Prostate gland (tissue), 2 donors: ENCODE data around the gene GH2. TPM values are rescaled to one million over a fixed set of nuclear protein-coding genes. Genes with fewer than 3 reads are reported as not detected.

Experiments used
- DNase-seq: peaks from one replicate; pipeline ENCODE4 v3.0.0-alpha.2; 2019; ENCODE audit warnings: low spot score
- H3K27ac ChIP-seq, 2 donors: fragments of 200-600 bp; sonication (generic); 2 replicates each; pipeline ENCODE4 v1.5.1; 2017 to 2019
- H3K27me3 ChIP-seq: fragments of 200-600 bp; sonication (generic); replicated peaks from 2 replicates; pipeline ENCODE4 v1.5.1; 2019; ENCODE audit not compliant: insufficient read depth
- H3K36me3 ChIP-seq, 2 donors: fragments of 200-600 bp; sonication (generic); 1 replicate in 1 of 2; 2 replicates in 1 of 2; pipeline versions ENCODE4 v1.5.1 to v1.8.1; 2017 to 2019
- H3K4me1 ChIP-seq: fragments of 200-600 bp; sonication (generic); replicated peaks from 2 replicates; pipeline ENCODE4 v1.5.1; 2019
- H3K4me3 ChIP-seq, 2 donors: fragments of 200-600 bp; sonication (generic); 2 replicates each; pipeline ENCODE4 v1.5.1; 2017 to 2019
- H3K9me3 ChIP-seq: fragments of 200-600 bp; sonication (generic); 2 replicates; pipeline ENCODE4 v1.5.1; 2017
- CTCF ChIP-seq, 4 experiments: fragments of 200-600 bp in 2 of 4; fragments of 450-650 bp in 2 of 4; sonication (generic) in 2 of 4; IDR thresholded peaks; 1 replicate in 3 of 4; 2 replicates in 1 of 4; pipeline ENCODE4 v1.5.1; 2016 to 2019; ENCODE audit warnings: antibody characterized with exemption in 4 of 4, mild to moderate bottlenecking in 2 of 4, moderate library complexity in 2 of 4
- POLR2A ChIP-seq: fragments of 450-650 bp; IDR thresholded peaks from one replicate; pipeline ENCODE4 v1.6.1; 2016; ENCODE audit warnings: antibody characterized with exemption, mild to moderate bottlenecking
- POLR2AphosphoS5 ChIP-seq: sonication (generic); formaldehyde crosslinking; IDR thresholded peaks from one replicate; pipeline ENCODE4 v1.6.1; 2017; ENCODE audit warnings: antibody characterized with exemption
- whole genome bisulfite sequencing: methylation state at CpG from one replicate; pipeline ENCODE4 v1.1.5; 2018; 5-methylcytosine and 5-hydroxymethylcytosine counted together
- intact Hi-C: fragments of 100-400 bp; cut with DNase I; formaldehyde crosslinking; loops from one replicate; pipeline ENCODE4 v1.14.2; 2022
- total RNA-seq, 2 donors: library from RNA; depleted of rRNA; stranded (reverse); fragments of >200 nt; gene quantifications; one replicate each; pipeline ENCODE4 v1.1.0, GENCODE V29; 2016

The GH2 gene
- total RNA-seq, 2 donors from 2014 or later = not detected

GRCh38 chr17:63838631-63839171, 43.0 kb downstream of the GH2 start:
- H3K4me1 ChIP-seq = peaks cover 40% of the 10 kb centered on the region
- peak overlapping the region; percentile 84 to 94 for H3K27ac ChIP-seq
- no peaks in the 10 kb centered on the region for H3K27me3 ChIP-seq
- TF ChIP-seq POLR2AphosphoS5 (peak; percentile 94), CTCF (IDR thresholded peaks at IDR 0.05) (no peak), POLR2A (peak; percentile 30)
- peak overlapping the region in 1 of 2 donors; percentile 13 for H3K4me3 ChIP-seq
- H3K36me3 ChIP-seq = peaks cover 14 to 17% of the 10 kb centered on the region in 2 donors
- WGBS = 12% methylated on average over 7 of the region's 7 CpGs
- peak; percentile 97 for DNase-seq
- H3K9me3 ChIP-seq = no peaks in the 10 kb centered on the region
- intact Hi-C loops = no loop called here

GRCh38 chr17:63837962-63838600, 43.7 kb downstream of the GH2 start:
- no peak for DNase-seq
- Histone ChIP-seq H3K27ac (peak overlapping the region; percentile 84 to 94), H3K4me3 (peak overlapping the region in 1 of 2 donors; percentile 13), H3K27me3 (no peaks in the 10 kb centered on the region), H3K9me3 (no peaks in the 10 kb centered on the region), H3K36me3 (peaks cover 14 to 23% of the 10 kb centered on the region in 2 donors), H3K4me1 (peaks cover 40% of the 10 kb centered on the region)
- 63% methylated on average over 5 of the region's 5 CpGs for WGBS
- intact Hi-C loops = no loop called here
- TF ChIP-seq CTCF (IDR thresholded peaks at IDR 0.05) = no peak
- TF ChIP-seq POLR2A = no peak
- no peak for TF ChIP-seq POLR2AphosphoS5

GRCh38 chr17:63837480-63837879, 44.3 kb downstream of the GH2 start:
- Histone ChIP-seq H3K4me3 (no peak overlapping the region), H3K27ac (peak overlapping the region; percentile 84 to 94), H3K9me3 (no peaks in the 10 kb centered on the region), H3K4me1 (peaks cover 40% of the 10 kb centered on the region), H3K27me3 (no peaks in the 10 kb centered on the region), H3K36me3 (peaks cover 19 to 29% of the 10 kb centered on the region in 2 donors)
- DNase-seq = no peak
- intact Hi-C loops = no loop called here
- 77% methylated on average over 12 of the region's 12 CpGs for WGBS
- TF ChIP-seq POLR2AphosphoS5 = no peak

GRCh38 chr17:63836811-63837210, 44.9 kb downstream of the GH2 start:
- TF ChIP-seq POLR2AphosphoS5 (no peak), CTCF (IDR thresholded peaks at IDR 0.05) (no peak), POLR2A (no peak)
- Histone ChIP-seq H3K4me1 (peaks cover 40% of the 10 kb centered on the region), H3K36me3 (peaks cover 21 to 33% of the 10 kb centered on the region in 2 donors), H3K9me3 (no peaks in the 10 kb centered on the region), H3K27ac (peak overlapping the region; percentile 84 to 94), H3K4me3 (no peak overlapping the region), H3K27me3 (no peaks in the 10 kb centered on the region)
- WGBS = 95% methylated on average over 7 of the region's 7 CpGs
- no peak for DNase-seq
- intact Hi-C loops = no loop called here

- Histone ChIP-seq H3K36me3 (peaks cover 29 to 44% of the 10 kb centered on the region in 2 donors), H3K4me1 (peaks cover 29% of the 10 kb centered on the region), H3K9me3 (no peaks in the 10 kb centered on the region), H3K27ac (peak overlapping the region; percentile 17 to 35), H3K27me3 (no peaks in the 10 kb centered on the region), H3K4me3 (no peak overlapping the region)
- 85% methylated on average over 9 of the region's 9 CpGs for WGBS
- no peak for DNase-seq
- TF ChIP-seq CTCF (IDR thresholded peaks at IDR 0.05) (no peak), POLR2A (no peak), POLR2AphosphoS5 (no peak)
- intact Hi-C loops = no loop called here
Measured at GRCh38 chr17:63835167-63835720, 46.5 kb downstream of the GH2 start.
